GM12878 (cell line): ENCODE results near the gene METTL8. TPM values are rescaled to one million over a fixed set of nuclear protein-coding genes. Genes with fewer than 3 reads are reported as not detected.

Experiments
- ATAC-seq: fragments of 200-7000 bp; cut with Tn5 transposase; 3 replicates; pipeline ENCODE4 v1.9.1; 2020; ENCODE audit warnings: mild to moderate bottlenecking, moderate library complexity
- BruUV-seq: library from RNA; stranded (reverse); fragments of 400-500 nt; replicated peaks from 2 replicates; lab custom pipeline; 2021; lab: Mats Ljungman, UMichigan
- CTCF ChIA-PET: fragments of 300-600 bp; sonication (Branson Sonifier 250); formaldehyde crosslinking; extraction: SDS; loops from one replicate; lab custom pipeline; 2021; ENCODE audit warnings: inconsistent platforms; lab: Yijun Ruan, JAX
- POLR2A ChIA-PET: fragments of 350-600 bp; formaldehyde crosslinking; extraction: SDS; loops from one replicate; lab custom pipeline; 2021; ENCODE audit warnings: inconsistent platforms; lab: Charles Lee
- RAD21 ChIA-PET: fragments of 300-600 bp; sonication (Branson Sonifier 250); formaldehyde crosslinking; loops from one replicate; lab custom pipeline; 2023; ENCODE audit warnings: antibody characterized with exemption; ENCODE audit not compliant: unreplicated experiment; lab: Charles Lee
- SMC1A ChIA-PET: fragments of 300-600 bp; sonication (Branson Sonifier 250); formaldehyde crosslinking; loops from one replicate; lab custom pipeline; 2023; ENCODE audit not compliant: unreplicated experiment, uncharacterized antibody; lab: Charles Lee
- DNase-seq: peaks from one replicate; pipeline ENCODE4 v3.0.0-alpha.2; 2011; ENCODE audit warnings: low read depth, low spot score
- FAIRE-seq: peaks from 3 replicates; lab custom pipeline; 2011; peaks lifted over from hg19 to GRCh38; lab: Jason Lieb, UNC
- H2AFZ ChIP-seq: 2 replicates; pipeline ENCODE4 v1.6.0; 2011; ENCODE audit warnings: low read depth, low read length, control low read depth; ENCODE audit not compliant: control insufficient read depth
- H3K27ac ChIP-seq: 2 replicates; pipeline ENCODE4 v1.5.1; 2011; ENCODE audit warnings: control low read depth; ENCODE audit not compliant: control insufficient read depth, insufficient read depth
- H3K27me3 ChIP-seq, 2 experiments: replicated peaks in 1 of 2; 2 replicates each; pipeline versions ENCODE4 v1.6.0 to v1.6.1; 2011; ENCODE audit warnings: low read length in 1 of 2; ENCODE audit not compliant: control insufficient read depth in 2 of 2, insufficient read depth in 2 of 2
- H3K36me3 ChIP-seq, 2 experiments: 2 replicates each; pipeline ENCODE4 v1.5.1; 2011; ENCODE audit warnings: low read length in 1 of 2; ENCODE audit not compliant: control insufficient read depth in 2 of 2, insufficient read depth in 2 of 2
- H3K4me1 ChIP-seq: 2 replicates; pipeline ENCODE4 v1.6.1; 2011; ENCODE audit warnings: mild to moderate bottlenecking, low read length, moderate library complexity, mixed read lengths; ENCODE audit not compliant: control insufficient read depth, insufficient read depth
- H3K4me2 ChIP-seq: 2 replicates; pipeline ENCODE4 v1.6.0; 2011; ENCODE audit warnings: control low read depth; ENCODE audit not compliant: control insufficient read depth, insufficient read depth
- H3K4me3 ChIP-seq: fragments of 200-600 bp; sonication (generic); 2 replicates; pipeline ENCODE4 v1.5.1; 2016
- H3K79me2 ChIP-seq: 2 replicates; pipeline ENCODE4 v1.6.0; 2011; ENCODE audit warnings: low read length; ENCODE audit not compliant: control insufficient read depth, insufficient read depth
- H3K9ac ChIP-seq: 2 replicates; pipeline ENCODE4 v1.8.0; 2011; ENCODE audit warnings: low read length, control low read depth, mixed read lengths; ENCODE audit not compliant: control insufficient read depth, insufficient read depth
- H3K9me3 ChIP-seq: replicated peaks from 3 replicates; pipeline ENCODE4 v1.5.1; 2011; ENCODE audit warnings: mild to moderate bottlenecking, low read length; ENCODE audit not compliant: control insufficient read depth, insufficient read depth
- H4K20me1 ChIP-seq: 2 replicates; pipeline ENCODE4 v1.6.0; 2011; ENCODE audit not compliant: control insufficient read depth, insufficient read depth
- KDM1A ChIP-seq: fragments of 200-600 bp; sonication (generic); IDR thresholded peaks from 2 replicates; pipeline ENCODE4 v1.6.1; 2016; ENCODE audit warnings: borderline replicate concordance
- MTA2 ChIP-seq: fragments of 450-650 bp; IDR thresholded peaks from 2 replicates; pipeline ENCODE4 v1.6.1; 2016; ENCODE audit warnings: low read depth, mild to moderate bottlenecking, moderate library complexity
- RCOR1 ChIP-seq: conservative IDR thresholded peaks from 2 replicates; pipeline ENCODE4 v1.6.1; 2012; ENCODE audit warnings: low read depth, low read length, improper control_type of control experiment
- WGBS: methylation state at CpG from one replicate; pipeline ENCODE4 v1.1.6; 2016; ENCODE audit warnings: low lambda C conversion rate; ENCODE audit not compliant: insufficient replicate concordance, insufficient coverage; ENCODE audit errors: missing lambda C conversion rate; 5-methylcytosine and 5-hydroxymethylcytosine counted together
- in situ Hi-C: fragments of 300-500 bp; cut with MboI; formaldehyde crosslinking; loops from 9 replicates; pipeline ENCODE4 v1.14.3; 2018; ENCODE audit warnings: mixed read lengths
- intact Hi-C: fragments of 100-400 bp; cut with micrococcal nuclease; formaldehyde crosslinking; loops from one replicate; pipeline ENCODE4 v1.14.2; 2022; ENCODE audit not compliant: unreplicated experiment
- polyA plus RNA-seq, 11 experiments: library from polyadenylated mRNA; depleted of rRNA in 4 of 11; unstranded in 6 of 11; stranded (reverse) in 5 of 11; fragments of >200 nt; fragmentation: Nextera tagmentation in 4 of 11; fragmentation: Illumina TruSeq in 1 of 11; extraction: Ambion mirVana in 4 of 11; extraction: Trizol in 1 of 11; gene quantifications; 1 replicate in 1 of 11; 2 replicates in 10 of 11; pipeline versions ENCODE4 v1.2.1 to v1.2.3, GENCODE V29; 2011 to 2016; ENCODE audit warnings: inconsistent platforms in 2 of 11, missing spikeins in 2 of 11, low read depth in 1 of 11
- total RNA-seq, 4 experiments: library from RNA; depleted of rRNA in 3 of 4; stranded (reverse); fragments of >200 nt in 3 of 4; fragmentation: Illumina TruSeq in 1 of 4; extraction: Trizol in 1 of 4; gene quantifications; 2 replicates each; pipeline versions ENCODE4 v1.2.1 to v1.2.3, GENCODE V29; 2013 to 2021
- TF ChIP-seq, protein P1 (sequence below): fragments of 450-650 bp; IDR thresholded peaks from 2 replicates; pipeline ENCODE4 v1.6.1; 2017; ENCODE audit warnings: low read depth, mild to moderate bottlenecking, moderate library complexity
- TF ChIP-seq, protein P2 (sequence below): fragments of 450-650 bp; formaldehyde crosslinking; IDR thresholded peaks from 2 replicates; pipeline ENCODE4 v1.5.0; 2022; ENCODE audit warnings: mild to moderate bottlenecking, missing genetic modification characterization

METTL8 gene
- total and polyA plus RNA-seq, 10 of the 15 experiments (the other 5 are each of a cell fraction or from before 2014, with no cell fraction given): 30.8 to 96.3 (median 51.5) TPM

- TF ChIP-seq, protein P1, sequence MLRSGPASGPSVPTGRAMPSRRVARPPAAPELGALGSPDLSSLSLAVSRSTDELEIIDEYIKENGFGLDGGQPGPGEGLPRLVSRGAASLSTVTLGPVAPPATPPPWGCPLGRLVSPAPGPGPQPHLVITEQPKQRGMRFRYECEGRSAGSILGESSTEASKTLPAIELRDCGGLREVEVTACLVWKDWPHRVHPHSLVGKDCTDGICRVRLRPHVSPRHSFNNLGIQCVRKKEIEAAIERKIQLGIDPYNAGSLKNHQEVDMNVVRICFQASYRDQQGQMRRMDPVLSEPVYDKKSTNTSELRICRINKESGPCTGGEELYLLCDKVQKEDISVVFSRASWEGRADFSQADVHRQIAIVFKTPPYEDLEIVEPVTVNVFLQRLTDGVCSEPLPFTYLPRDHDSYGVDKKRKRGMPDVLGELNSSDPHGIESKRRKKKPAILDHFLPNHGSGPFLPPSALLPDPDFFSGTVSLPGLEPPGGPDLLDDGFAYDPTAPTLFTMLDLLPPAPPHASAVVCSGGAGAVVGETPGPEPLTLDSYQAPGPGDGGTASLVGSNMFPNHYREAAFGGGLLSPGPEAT: no peak
- no peak for TF ChIP-seq KDM1A
- no peak for TF ChIP-seq RCOR1
These were observed 7.7 kb upstream of the METTL8 start (continued) for GRCh38 chr2:171441470-171441869.

GRCh38 chr2:171436307-171436706 lies 2.5 kb upstream of the METTL8 start:
- WGBS: 100% methylated on average over 1 of the region's 1 CpG

More at GRCh38 chr2:171436307-171436706, 2.5 kb upstream of the METTL8 start:
- Histone ChIP-seq H3K4me3 (0 out of 2 replicates have a peak overlapping the region, but pooled peaks have one; percentile 10), H4K20me1 (no peaks in the 10 kb centered on the region), H3K4me1 (peaks cover 13% of the 10 kb centered on the region), H3K27me3 (no peaks in the 10 kb centered on the region), H3K9me3 (peaks cover 5% of the 10 kb centered on the region), H3K36me3 (peaks cover under 1 to 12% of the 10 kb centered on the region in 2 experiments; a peak in 2 of 4 replicates), H3K27ac (no peak overlapping the region), H3K79me2 (peaks cover 60% of the 10 kb centered on the region), H3K9ac (no peak overlapping the region), H2AFZ (no peak overlapping the region), H3K4me2 (peak overlapping the region; percentile 97; the same call in 1 of the 2 replicates)
- CTCF ChIA-PET: interaction anchor here (0.7 to 1.5 kb wide), 2 partner anchors 20 to 278 kb away, joined by 4 to 7 read pairs; no protein-coding TSS in a partner anchor
- DNase-seq (no peak), ATAC-seq (no peak), FAIRE-seq (no peak)
- in situ Hi-C loops: loop anchor here (25.0 kb wide), 1 partner anchor 474 kb away; no protein-coding TSS in a partner anchor
- TF ChIP-seq, protein P2, sequence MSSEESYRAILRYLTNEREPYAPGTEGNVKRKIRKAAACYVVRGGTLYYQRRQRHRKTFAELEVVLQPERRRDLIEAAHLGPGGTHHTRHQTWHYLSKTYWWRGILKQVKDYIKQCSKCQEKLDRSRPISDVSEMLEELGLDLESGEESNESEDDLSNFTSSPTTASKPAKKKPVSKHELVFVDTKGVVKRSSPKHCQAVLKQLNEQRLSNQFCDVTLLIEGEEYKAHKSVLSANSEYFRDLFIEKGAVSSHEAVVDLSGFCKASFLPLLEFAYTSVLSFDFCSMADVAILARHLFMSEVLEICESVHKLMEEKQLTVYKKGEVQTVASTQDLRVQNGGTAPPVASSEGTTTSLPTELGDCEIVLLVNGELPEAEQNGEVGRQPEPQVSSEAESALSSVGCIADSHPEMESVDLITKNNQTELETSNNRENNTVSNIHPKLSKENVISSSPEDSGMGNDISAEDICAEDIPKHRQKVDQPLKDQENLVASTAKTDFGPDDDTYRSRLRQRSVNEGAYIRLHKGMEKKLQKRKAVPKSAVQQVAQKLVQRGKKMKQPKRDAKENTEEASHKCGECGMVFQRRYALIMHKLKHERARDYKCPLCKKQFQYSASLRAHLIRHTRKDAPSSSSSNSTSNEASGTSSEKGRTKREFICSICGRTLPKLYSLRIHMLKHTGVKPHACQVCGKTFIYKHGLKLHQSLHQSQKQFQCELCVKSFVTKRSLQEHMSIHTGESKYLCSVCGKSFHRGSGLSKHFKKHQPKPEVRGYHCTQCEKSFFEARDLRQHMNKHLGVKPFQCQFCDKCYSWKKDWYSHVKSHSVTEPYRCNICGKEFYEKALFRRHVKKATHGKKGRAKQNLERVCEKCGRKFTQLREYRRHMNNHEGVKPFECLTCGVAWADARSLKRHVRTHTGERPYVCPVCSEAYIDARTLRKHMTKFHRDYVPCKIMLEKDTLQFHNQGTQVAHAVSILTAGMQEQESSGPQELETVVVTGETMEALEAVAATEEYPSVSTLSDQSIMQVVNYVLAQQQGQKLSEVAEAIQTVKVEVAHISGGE (CRISPR knock-in tag): no peak
- TF ChIP-seq MTA2: no peak
- POLR2A ChIA-PET: no interaction called here
- no TSS peak for BruUV-seq
- RAD21 ChIA-PET: interaction anchor here (1.0 kb wide), 1 partner anchor 88 kb away, joined by 3 read pairs; no protein-coding TSS in a partner anchor
- intact Hi-C loops: no loop called here
- SMC1A ChIA-PET: interaction anchor here (0.7 to 1.3 kb wide), 5 partner anchors 15 to 289 kb away, joined by 3 read pairs; partner anchors contain the start of gene CYBRD1
